GM19468 (cell line): ENCODE results near the gene PPFIA3.
"Not testable (repeated sequence)": the region's sequence is repeated elsewhere in the genome, so short reads cannot be mapped to it uniquely, and the experiment has no call there.

ENCODE experiments used
- ATAC-seq: cut with Tn5 transposase; IDR thresholded peaks from one replicate; pipeline ENCODE4 v1.9.1; 2021; ENCODE audit warnings: mild to moderate bottlenecking, moderate library complexity, moderate number of reproducible peaks; ENCODE audit not compliant: unreplicated experiment; ENCODE audit errors: extremely low read depth

Gene PPFIA3

GRCh38 chr19:49167857-49168409 lies 48.6 kb downstream of the PPFIA3 start:
- ATAC-seq = no peak

DNA sequence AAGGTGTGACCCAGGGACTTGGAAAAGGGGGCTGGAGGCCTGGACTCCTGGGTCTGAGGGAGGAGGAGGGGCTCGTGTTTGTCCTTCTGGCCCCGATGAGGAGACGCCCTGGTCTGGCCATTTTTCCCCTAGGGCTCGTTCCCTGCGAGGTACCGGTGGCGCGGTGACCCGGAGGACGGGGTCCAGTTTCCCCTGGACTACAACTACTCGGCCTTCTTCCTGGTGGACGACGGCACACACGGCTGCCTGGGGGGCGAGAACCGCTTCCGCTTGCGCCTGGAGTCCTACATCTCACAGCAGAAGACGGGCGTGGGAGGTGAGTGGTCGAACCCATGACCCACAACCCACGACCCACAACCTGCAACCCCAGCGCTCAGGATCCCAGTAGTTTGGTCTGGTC lies 49.1 kb downstream of the PPFIA3 start:
- ATAC-seq = no peak

- no peak for ATAC-seq
Observed at GRCh38 chr19:49173198-49173597, 53.9 kb downstream of the PPFIA3 start.

GRCh38 chr19:49180659-49181058 lies 61.3 kb downstream of the PPFIA3 start:
- no peak for ATAC-seq

DNA sequence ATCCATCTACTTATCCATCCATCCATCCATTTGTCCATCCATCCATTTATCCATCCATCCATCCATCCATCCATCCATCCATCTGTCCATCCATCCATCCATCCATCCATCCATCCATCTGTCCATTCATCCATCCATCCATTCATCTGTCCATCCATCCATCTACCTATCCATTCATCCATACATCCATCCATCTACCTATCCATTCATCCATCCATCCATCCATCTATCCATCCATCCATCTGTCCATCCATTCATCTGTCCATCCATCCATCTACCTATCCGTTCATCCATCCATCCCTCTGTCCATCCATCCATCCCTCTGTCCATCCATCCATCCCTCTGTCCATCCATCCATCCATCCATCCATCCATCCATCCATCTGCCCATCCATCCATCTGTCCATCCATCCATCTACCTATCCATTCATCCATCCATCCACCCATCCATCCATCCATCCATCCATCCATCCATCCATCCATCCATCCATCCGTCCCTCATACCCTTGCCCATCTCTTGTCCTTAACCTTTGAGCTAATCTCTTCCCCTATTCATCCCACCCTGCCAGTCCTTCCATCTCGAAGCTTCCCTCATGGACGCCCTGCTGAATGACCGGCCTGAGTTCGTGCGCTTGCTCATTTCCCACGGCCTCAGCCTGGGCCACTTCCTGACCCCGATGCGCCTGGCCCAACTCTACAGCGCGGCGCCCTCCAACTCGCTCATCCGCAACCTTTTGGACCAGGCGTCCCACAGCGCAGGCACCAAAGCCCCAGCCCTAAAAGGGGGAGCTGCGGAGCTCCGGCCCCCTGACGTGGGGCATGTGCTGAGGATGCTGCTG lies 62.9 kb downstream of the PPFIA3 start:
- not testable (repeated sequence) for ATAC-seq

GRCh38 chr19:49182848-49183375 lies 63.6 kb downstream of the PPFIA3 start:
- ATAC-seq = no peak

DNA sequence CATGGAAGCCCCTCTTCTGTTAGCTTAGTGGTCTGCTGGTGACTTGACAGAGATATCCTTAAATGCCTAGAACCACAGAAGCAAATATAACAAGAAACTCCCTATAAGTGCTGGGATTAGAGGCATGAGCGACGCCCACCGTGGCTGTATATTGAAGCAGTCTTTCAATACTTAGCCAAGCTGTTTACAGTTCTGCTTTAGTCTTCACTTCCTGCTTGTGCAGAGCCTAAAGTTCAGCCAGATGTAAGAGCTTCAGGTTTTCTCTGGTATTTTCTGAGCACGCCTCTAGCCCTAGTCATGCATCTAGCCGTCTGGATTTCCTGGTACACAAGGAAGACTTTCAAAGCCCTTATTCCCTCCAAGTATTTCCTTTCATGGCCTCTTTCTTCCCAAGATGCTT lies 66.8 kb downstream of the PPFIA3 start:
- ATAC-seq = no peak

DNA sequence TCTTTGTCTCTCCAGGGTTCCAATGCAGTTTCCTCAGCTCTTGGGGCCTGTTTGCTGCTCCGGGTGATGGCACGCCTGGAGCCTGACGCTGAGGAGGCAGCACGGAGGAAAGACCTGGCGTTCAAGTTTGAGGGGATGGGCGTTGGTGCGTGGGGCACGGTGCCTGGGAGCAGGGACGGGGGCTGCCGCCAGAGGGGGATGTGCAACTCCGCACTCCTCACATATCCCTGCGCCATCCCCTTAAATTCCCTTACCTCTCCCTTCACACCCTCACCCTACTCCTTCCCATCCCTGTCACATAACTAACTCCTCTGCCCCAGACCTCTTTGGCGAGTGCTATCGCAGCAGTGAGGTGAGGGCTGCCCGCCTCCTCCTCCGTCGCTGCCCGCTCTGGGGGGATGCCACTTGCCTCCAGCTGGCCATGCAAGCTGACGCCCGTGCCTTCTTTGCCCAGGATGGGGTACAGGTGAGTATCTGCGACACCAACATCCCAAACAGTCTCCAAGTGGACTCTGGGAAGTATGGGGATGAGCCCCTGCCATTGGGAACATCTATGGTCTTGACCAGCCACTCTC lies 69.4 kb downstream of the PPFIA3 start:
- no peak for ATAC-seq

GRCh38 chr19:49189259-49189658 lies 69.9 kb downstream of the PPFIA3 start:
- ATAC-seq = no peak

GRCh38 chr19:49190781-49191180 lies 71.4 kb downstream of the PPFIA3 start:
- ATAC-seq = no peak

DNA sequence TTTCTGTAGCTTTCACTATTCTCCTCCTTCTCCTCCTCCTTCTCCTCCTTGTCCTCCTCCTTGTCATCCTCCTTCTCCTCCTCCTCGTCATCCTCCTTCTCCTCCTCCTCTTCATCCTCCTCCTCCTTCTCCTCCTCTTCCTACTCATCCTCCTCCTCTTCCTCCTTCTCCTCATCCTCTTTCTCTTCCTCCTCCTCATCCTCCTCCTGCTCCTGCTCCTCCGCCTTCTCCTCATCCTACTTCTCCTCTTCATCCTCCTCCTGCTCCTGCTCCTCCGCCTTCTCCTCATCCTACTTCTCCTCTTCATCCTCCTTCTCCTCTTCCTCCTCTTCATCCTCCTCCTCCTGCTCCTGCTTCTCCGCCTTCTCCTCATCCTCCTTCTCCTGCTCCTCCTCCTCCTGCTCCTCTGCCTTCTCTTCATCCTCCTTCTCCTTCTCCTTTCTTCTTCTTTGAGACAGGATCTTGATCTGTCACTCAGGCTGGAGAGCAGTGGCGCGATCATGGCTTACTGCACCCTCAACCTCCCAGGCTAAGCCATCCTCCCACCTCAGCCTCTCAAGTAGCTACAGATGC lies 74.6 kb downstream of the PPFIA3 start:
- ATAC-seq = no peak

GRCh38 chr19:49194408-49194807 lies 75.1 kb downstream of the PPFIA3 start:
- no peak for ATAC-seq

- ATAC-seq = no peak
Observed at GRCh38 chr19:49196527-49197240, 77.3 kb downstream of the PPFIA3 start.

GRCh38 chr19:49200238-49200862 lies 81.0 kb downstream of the PPFIA3 start:
- no peak for ATAC-seq
